Heart right ventricle (tissue), 16 donors: ENCODE results near the gene NLRP2B. TPM values are rescaled to one million over a fixed set of nuclear protein-coding genes. Genes with fewer than 3 reads are reported as not detected.
"Not testable (repeated sequence)": the region's sequence is repeated elsewhere in the genome, so short reads cannot be mapped to it uniquely, and the experiment has no call there.

Source experiments
- ATAC-seq, 8 donors: fragments of 200-7000 bp; cut with Tn5 transposase; one replicate each; pipeline ENCODE4 v1.9.1; 2020; ENCODE audit warnings: mild to moderate bottlenecking in 8 of 8, moderate library complexity in 8 of 8, moderate number of reproducible peaks in 1 of 8
- DNase-seq, 2 donors: peaks; one replicate each; pipeline ENCODE4 v3.0.0-alpha.2; 2020
- H3K27ac ChIP-seq, 10 donors: fragments of 200-600 bp; sonication (generic) in 2 of 10; one replicate each; pipeline versions ENCODE4 v1.5.0 to v1.8.0; 2020 to 2022; ENCODE audit warnings: mild to moderate bottlenecking in 3 of 10
- H3K27me3 ChIP-seq, 7 donors: fragments of 200-600 bp; one replicate each; pipeline ENCODE4 v1.8.0; 2021 to 2022; ENCODE audit warnings: mild to moderate bottlenecking in 2 of 7
- H3K36me3 ChIP-seq, 9 donors: fragments of 200-600 bp; sonication (generic) in 1 of 9; one replicate each; pipeline versions ENCODE4 v1.5.0 to v1.8.0; 2020 to 2022; ENCODE audit warnings: mild to moderate bottlenecking in 2 of 9
- H3K4me1 ChIP-seq, 9 donors: fragments of 200-600 bp; sonication (generic) in 1 of 9; one replicate each; pipeline versions ENCODE4 v1.5.0 to v1.8.0; 2020 to 2022; ENCODE audit warnings: mild to moderate bottlenecking in 4 of 9
- H3K4me3 ChIP-seq, 10 donors: fragments of 200-600 bp; sonication (generic) in 2 of 10; one replicate each; pipeline versions ENCODE4 v1.5.0 to v1.8.0; 2020 to 2022; ENCODE audit warnings: mild to moderate bottlenecking in 7 of 10, moderate library complexity in 2 of 10
- H3K9me3 ChIP-seq, 11 donors: fragments of 200-600 bp in 10 of 11; sonication (generic) in 2 of 11; one replicate each; pipeline versions ENCODE4 v1.5.0 to v1.8.0; 2013 to 2022; ENCODE audit warnings: mild to moderate bottlenecking in 2 of 11, control low read depth in 1 of 11, moderate library complexity in 1 of 11
- WGBS, 2 donors: extraction: QIAGEN DNeasy Blood & Tissue Kit; methylation state at CpG; one replicate each; pipeline ENCODE4 v1.1.7; 2013; ENCODE audit warnings: inconsistent platforms in 1 of 2; 5-methylcytosine and 5-hydroxymethylcytosine counted together
- intact Hi-C, 10 donors: fragments of 100-400 bp; cut with DNase I; formaldehyde crosslinking; loops; one replicate each; pipeline versions ENCODE4 v1.11.1 to v1.14.2; 2022
- polyA plus RNA-seq, 2 donors: library from polyadenylated mRNA; stranded (reverse); fragments of 200-250 nt; gene quantifications; one replicate each; pipeline ENCODE4 v1.2.3, GENCODE V29; 2013
- total RNA-seq, 10 donors: library from RNA; stranded (reverse); fragmentation: NEBNext Ultra II Directional in 3 of 10; extraction: Animal tissue kit (Norgen Biotek cat#: 25700) in 3 of 10; gene quantifications; one replicate each; pipeline versions ENCODE4 v1.2.1 to v1.2.4, GENCODE V29; 2021 to 2023
- TF ChIP-seq, protein P1 (sequence below), 9 donors: fragments of 200-600 bp; sonication (generic) in 2 of 9; IDR thresholded peaks; one replicate each; pipeline versions ENCODE4 v1.5.0 to v1.8.0; 2021 to 2022; ENCODE audit warnings: antibody characterized with exemption in 9 of 9, mild to moderate bottlenecking in 5 of 9, moderate library complexity in 1 of 9
- donor health status: Arrhythmogenic right ventricular cardiomyopathy.
- donor health status: ischemic (EF 13 %, LVEDD 7.1; RV severe dilation, severe dysfunction).
- donor health status: healthy with polysubstance abuse.
- donor health status: DM: no; HTN: yes; CAD: no.
- donor health status: DM: no; HTN: no; CAD: no.
- donor health status: ischemic (EF 25% LVEDD 6.9; RV normal size, moderate dysfunction).
- donor health status: ischemic (EF 25% LVEDD 5.7; RV mildly dilated, moderate dysfunction).
- donor health status: healthy.
- donor health status: DM: yes; HTN: yes; CAD: no.
- donor health status: Ischemic cardiomyopathy.
- donor health status: ischemic (EF 35%, LVEDD 5.7; RV mildly dilated, moderate dysfunction).
- donor health status: nonischemic (EF 11% LVEDD 7.7; RV severe dilation, severe dysfunction).
- donor health status: DM: yes; HTN: yes; CAD: no.
- donor health status: PGD.
- donor health status: ischemic (EF 29% LVEDD 5.4; RV normal size, mild dysfunction).
- donor health status: nonischemic (EF 23%, LVEDD 6.1; RV moderate dilation, normal function).

The NLRP2B gene
- total and polyA plus RNA-seq, 12 donors: not detected

DNA sequence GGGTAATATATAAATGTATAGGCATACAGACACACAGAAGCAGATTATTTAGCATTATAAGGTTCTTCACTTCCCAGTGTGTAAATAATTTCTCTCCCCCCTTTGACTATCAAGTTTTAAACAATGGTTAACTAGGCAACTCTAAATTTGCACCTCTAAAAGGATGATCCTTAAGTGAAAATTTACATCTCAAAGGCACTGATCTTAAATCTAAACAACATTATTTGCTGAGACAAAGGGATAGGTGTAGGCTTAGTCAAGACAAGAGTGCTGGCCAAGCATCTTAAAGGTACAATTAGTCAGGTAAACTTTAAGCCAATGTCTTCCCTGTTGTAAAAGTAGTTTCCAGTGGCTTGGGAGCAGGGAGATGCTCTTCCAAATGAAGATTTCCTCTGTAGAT, 33.0 kb downstream of the NLRP2B start:
- intact Hi-C loops: no loop called here
- no peaks in the 10 kb centered on the region for H3K27me3 ChIP-seq

DNA sequence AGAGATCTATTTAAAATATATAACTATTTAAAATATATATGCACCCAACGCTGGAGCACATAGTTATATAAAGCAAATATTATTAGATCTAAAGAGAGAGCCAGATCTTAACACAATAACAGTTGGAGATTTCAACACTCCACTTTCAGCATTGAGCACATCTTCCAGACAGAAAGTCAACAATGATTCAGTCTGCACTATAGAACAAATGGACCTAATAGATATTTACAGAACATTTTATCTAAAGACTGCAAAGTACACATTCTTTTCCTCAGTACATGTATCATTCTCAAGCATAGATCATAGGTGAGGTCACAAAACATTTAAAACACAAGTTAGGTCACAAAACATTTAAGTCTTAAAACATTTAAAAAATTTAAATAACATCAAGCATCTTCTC, 36.4 kb downstream of the NLRP2B start:
- DNase-seq (no peak), ATAC-seq (no peak)
- TF ChIP-seq, protein P1, sequence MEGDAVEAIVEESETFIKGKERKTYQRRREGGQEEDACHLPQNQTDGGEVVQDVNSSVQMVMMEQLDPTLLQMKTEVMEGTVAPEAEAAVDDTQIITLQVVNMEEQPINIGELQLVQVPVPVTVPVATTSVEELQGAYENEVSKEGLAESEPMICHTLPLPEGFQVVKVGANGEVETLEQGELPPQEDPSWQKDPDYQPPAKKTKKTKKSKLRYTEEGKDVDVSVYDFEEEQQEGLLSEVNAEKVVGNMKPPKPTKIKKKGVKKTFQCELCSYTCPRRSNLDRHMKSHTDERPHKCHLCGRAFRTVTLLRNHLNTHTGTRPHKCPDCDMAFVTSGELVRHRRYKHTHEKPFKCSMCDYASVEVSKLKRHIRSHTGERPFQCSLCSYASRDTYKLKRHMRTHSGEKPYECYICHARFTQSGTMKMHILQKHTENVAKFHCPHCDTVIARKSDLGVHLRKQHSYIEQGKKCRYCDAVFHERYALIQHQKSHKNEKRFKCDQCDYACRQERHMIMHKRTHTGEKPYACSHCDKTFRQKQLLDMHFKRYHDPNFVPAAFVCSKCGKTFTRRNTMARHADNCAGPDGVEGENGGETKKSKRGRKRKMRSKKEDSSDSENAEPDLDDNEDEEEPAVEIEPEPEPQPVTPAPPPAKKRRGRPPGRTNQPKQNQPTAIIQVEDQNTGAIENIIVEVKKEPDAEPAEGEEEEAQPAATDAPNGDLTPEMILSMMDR (IDR thresholded peaks at IDR 0.05): no peak
- H3K27ac ChIP-seq: no peak overlapping the region
- H3K4me3 ChIP-seq: no peak overlapping the region
- H3K9me3 ChIP-seq: no peaks in the 10 kb centered on the region
- H3K27me3 ChIP-seq: peaks cover 0 to 6% (median 0%) of the 10 kb centered on the region in 7 donors
- no peaks in the 10 kb centered on the region for H3K36me3 ChIP-seq
- intact Hi-C loops: no loop called here
- WGBS, 2 donors: 74 to 94% methylated on average over 1 of the region's 1 CpG
- no peaks in the 10 kb centered on the region for H3K4me1 ChIP-seq

More for the DNA sequence above, 33.0 kb downstream of the NLRP2B start:
- Histone ChIP-seq H3K27ac (no peak overlapping the region), H3K4me1 (no peaks in the 10 kb centered on the region), H3K36me3 (no peaks in the 10 kb centered on the region), H3K4me3 (no peak overlapping the region), H3K9me3 (no peaks in the 10 kb centered on the region)
- ATAC-seq (no peak), DNase-seq (no peak)
- TF ChIP-seq, protein P1 (IDR thresholded peaks at IDR 0.05): no peak

DNA sequence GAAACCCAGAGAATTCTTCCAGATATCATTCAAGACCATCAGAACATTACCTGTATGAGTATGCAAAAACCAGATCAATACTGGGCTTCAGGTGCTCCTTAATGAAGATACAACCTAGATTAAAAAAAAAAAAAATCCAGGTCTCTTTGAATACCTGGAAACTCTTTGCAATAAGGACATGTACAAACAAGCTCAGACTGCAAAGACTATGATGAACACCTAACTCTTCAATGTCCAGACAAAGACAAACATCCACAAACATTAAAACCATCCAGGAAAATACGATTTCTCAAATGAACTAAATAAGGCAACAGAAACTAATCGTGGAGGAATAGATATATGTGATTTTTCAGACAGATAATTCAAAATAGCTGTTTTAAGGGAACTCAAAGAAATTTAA, 38.7 kb downstream of the NLRP2B start:
- Histone ChIP-seq H3K9me3 (peaks cover 0 to 18% (median 0%) of the 10 kb centered on the region in 11 donors), H3K4me3 (no peak overlapping the region), H3K27ac (no peak overlapping the region), H3K4me1 (no peaks in the 10 kb centered on the region), H3K27me3 (peaks cover 0 to 6% (median 0%) of the 10 kb centered on the region in 7 donors), H3K36me3 (no peaks in the 10 kb centered on the region)
- intact Hi-C loops: no loop called here
- TF ChIP-seq, protein P1 (IDR thresholded peaks at IDR 0.05): no peak
- DNase-seq: no peak
- 64 to 67% methylated on average over 2 of the region's 2 CpGs for WGBS, 2 donors
- ATAC-seq: no peak

DNA sequence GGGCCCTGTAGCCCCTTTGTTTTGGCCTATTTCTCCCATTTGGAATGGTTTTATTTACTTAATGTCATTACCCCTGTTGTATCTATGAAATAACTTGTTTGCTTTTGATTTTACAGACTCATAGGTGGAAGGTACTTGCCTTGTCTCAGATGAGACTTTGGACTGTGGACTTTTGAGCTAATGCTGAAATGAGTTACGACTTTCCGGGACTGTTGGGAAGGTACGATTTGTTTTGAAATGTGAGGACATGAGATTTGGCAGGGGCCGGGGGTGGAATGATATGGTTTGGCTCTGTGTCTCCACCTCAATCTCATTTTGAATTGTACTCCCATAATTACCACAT, 39.4 kb downstream of the NLRP2B start:
- TF ChIP-seq, protein P1 (IDR thresholded peaks at IDR 0.05): no peak
- DNase-seq: no peak
- intact Hi-C loops: no loop called here
- no peak for ATAC-seq
- peaks cover 0 to 25% (median 0%) of the 10 kb centered on the region in 11 donors for H3K9me3 ChIP-seq
- no peaks in the 10 kb centered on the region for H3K4me1 ChIP-seq
- H3K27me3 ChIP-seq: peaks cover 0 to 6% (median 0%) of the 10 kb centered on the region in 7 donors
- no peaks in the 10 kb centered on the region for H3K36me3 ChIP-seq
- no peak overlapping the region for H3K4me3 ChIP-seq
- 93 to 95% methylated on average over 4 of the region's 4 CpGs for WGBS, 2 donors
- H3K27ac ChIP-seq: no peak overlapping the region

DNA sequence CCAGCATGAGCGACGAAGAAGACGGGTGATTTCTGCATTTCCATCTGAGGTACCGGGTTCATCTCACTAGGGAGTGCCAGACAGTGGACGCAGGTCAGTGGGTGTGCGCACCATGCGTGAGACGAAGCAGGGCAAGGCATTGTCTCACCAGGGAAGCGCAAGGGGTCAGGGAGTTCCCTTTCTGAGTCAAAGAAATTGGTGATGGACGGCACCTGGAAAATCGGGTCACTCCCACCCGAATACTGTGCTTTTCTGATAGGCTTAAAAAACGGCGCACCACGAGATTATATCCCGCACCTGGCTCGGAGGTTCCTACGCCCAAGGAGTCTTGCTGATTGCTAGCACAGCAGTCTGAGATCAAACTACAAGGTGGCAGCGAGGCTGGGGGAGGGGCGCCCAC, 50.6 kb downstream of the NLRP2B start:
- peaks cover 0 to 59% (median 8%) of the 10 kb centered on the region in 11 donors for H3K9me3 ChIP-seq
- WGBS, 2 donors: 97 to 99% methylated on average over 20 of the region's 20 CpGs
- H3K27ac ChIP-seq, ATAC-seq, H3K4me3 ChIP-seq, H3K27me3 ChIP-seq, H3K4me1 ChIP-seq, DNase-seq, H3K36me3 ChIP-seq, intact Hi-C loops: not testable (repeated sequence)

Other genes with a start within 250 kb of the NLRP2B start
- gene ZXDB, start 88.2 kb downstream of the NLRP2B start, total RNA-seq: 1 to 10 TPM; 4.7 to 7.6 (median 6.4) TPM
- 1 to 10 TPM; 1.6 to 1.8 TPM for gene ZXDB, start 88.2 kb downstream of the NLRP2B start, polyA plus RNA-seq
- 1 to 10 TPM; 3.5 to 5.1 (median 4.4) TPM for gene ZXDA, start 230.2 kb upstream of the NLRP2B start, total RNA-seq
- gene ZXDA, start 230.2 kb upstream of the NLRP2B start, polyA plus RNA-seq: under 1 TPM; 0.66 to 0.75 TPM